Endometrial microvascular endothelial cells (primary cell): ENCODE results near the gene FBXW9. TPM values are rescaled to one million over a fixed set of nuclear protein-coding genes. Genes with fewer than 3 reads are reported as not detected.
"Not testable (repeated sequence)": the region's sequence is repeated elsewhere in the genome, so short reads cannot be mapped to it uniquely, and the experiment has no call there.

Source experiments
- in situ Hi-C: cut with HindIII; loops from 2 replicates; pipeline ENCODE4 v1.10.0; 2017; ENCODE audit warnings: low sequenced_read_pairs, low pct_unique_long_range_greater_than_20kb; ENCODE audit errors: inconsistent ontology term
- total RNA-seq: library from RNA; depleted of rRNA; stranded (reverse); fragments of >200 nt; gene quantifications from one replicate; pipeline ENCODE4 v1.2.3, GENCODE V29; 2015; ENCODE audit errors: inconsistent ontology term

Gene FBXW9
- total RNA-seq, 1 donor from 2014 or later = 7.2 TPM

- in situ Hi-C loops = no loop called here
Measured at GRCh38 chr19:12666265-12667048, 30.0 kb downstream of the FBXW9 start, which contains the start of the genes MAN2B1 and WDR83. Gene MAN2B1 (minus strand): TSS chr19:12666742. CDS start chr19:12666701, 41 bp downstream. Gene WDR83 (plus strand): TSS chr19:12666807. CDS start chr19:12669791, 2,984 bp downstream.

- in situ Hi-C loops = no loop called here
Measured at GRCh38 chr19:12665671-12666264, 30.7 kb downstream of the FBXW9 start.

GRCh38 chr19:12665281-12665573, 31.2 kb downstream of the FBXW9 start:
- in situ Hi-C loops = no loop called here

GRCh38 chr19:12664406-12665280, 31.8 kb downstream of the FBXW9 start:
- in situ Hi-C loops = no loop called here

GRCh38 chr19:12660980-12661379, 35.5 kb downstream of the FBXW9 start:
- in situ Hi-C loops = no loop called here

GRCh38 chr19:12657966-12658365, 38.5 kb downstream of the FBXW9 start:
- in situ Hi-C loops = no loop called here

- in situ Hi-C loops = no loop called here
Measured at GRCh38 chr19:12656899-12657571, 39.4 kb downstream of the FBXW9 start.

- in situ Hi-C loops = no loop called here
Measured at GRCh38 chr19:12655546-12655945, 40.9 kb downstream of the FBXW9 start.

GRCh38 chr19:12652219-12652618, 44.2 kb downstream of the FBXW9 start:
- in situ Hi-C loops = no loop called here

GRCh38 chr19:12649941-12650340, 46.5 kb downstream of the FBXW9 start:
- in situ Hi-C loops = no loop called here

GRCh38 chr19:12648088-12648487, 48.3 kb downstream of the FBXW9 start:
- in situ Hi-C loops = no loop called here

- in situ Hi-C loops = no loop called here
Measured at GRCh38 chr19:12647490-12648071, 48.9 kb downstream of the FBXW9 start.

- in situ Hi-C loops = no loop called here
Measured at GRCh38 chr19:12647047-12647446, 49.4 kb downstream of the FBXW9 start.

- in situ Hi-C loops = no loop called here
Measured at GRCh38 chr19:12646551-12646950, 49.9 kb downstream of the FBXW9 start.

- in situ Hi-C loops = not testable (repeated sequence)
Measured at GRCh38 chr19:12643716-12644115, 52.7 kb downstream of the FBXW9 start.

- in situ Hi-C loops = no loop called here
Measured at GRCh38 chr19:12642506-12642905, 53.9 kb downstream of the FBXW9 start.

- in situ Hi-C loops = no loop called here
Measured at GRCh38 chr19:12641456-12641855, 55.0 kb downstream of the FBXW9 start.

- in situ Hi-C loops = no loop called here
Measured at GRCh38 chr19:12639901-12640613, 56.4 kb downstream of the FBXW9 start.
